Esophagus squamous epithelium (tissue), 5 donors: Measurements from ENCODE around the gene DUSP2. TPM values are rescaled to one million over a fixed set of nuclear protein-coding genes. Genes with fewer than 3 reads are reported as not detected.

Experiments
- DNase-seq: peaks from one replicate; lab custom pipeline; 2025; lab: John Stamatoyannopoulos, UW
- H3K27ac ChIP-seq, 4 donors: fragments of 200-600 bp; sonication (generic); one replicate each; pipeline ENCODE4 v1.5.1; 2016 to 2019; ENCODE audit warnings: mild to moderate bottlenecking in 1 of 4
- H3K27me3 ChIP-seq, 4 donors: fragments of 200-600 bp; sonication (generic); 1 replicate in 3 of 4; 2 replicates in 1 of 4; pipeline versions ENCODE4 v1.5.1 to v1.6.0; 2017 to 2021; ENCODE audit warnings: antibody characterized with exemption in 1 of 4
- H3K36me3 ChIP-seq, 3 donors: fragments of 200-600 bp; sonication (generic); one replicate each; pipeline ENCODE4 v1.5.1; 2016 to 2019
- H3K4me1 ChIP-seq, 3 donors: fragments of 200-600 bp; sonication (generic); one replicate each; pipeline ENCODE4 v1.5.1; 2017 to 2019
- H3K4me3 ChIP-seq, 4 donors: fragments of 200-600 bp; sonication (generic); 1 replicate in 3 of 4; 2 replicates in 1 of 4; pipeline ENCODE4 v1.5.1; 2016 to 2019; ENCODE audit warnings: mild to moderate bottlenecking in 2 of 4, moderate library complexity in 1 of 4
- H3K9me3 ChIP-seq, 3 donors: fragments of 200-600 bp; sonication (generic); one replicate each; pipeline ENCODE4 v1.5.1; 2016 to 2019
- POLR2A ChIP-seq, 4 donors: fragments of 450-650 bp; IDR thresholded peaks; one replicate each; pipeline ENCODE4 v1.6.1; 2017; ENCODE audit warnings: antibody characterized with exemption in 4 of 4, mild to moderate bottlenecking in 4 of 4, moderate library complexity in 3 of 4
- WGBS, 2 donors: methylation state at CpG; one replicate each; pipeline ENCODE4 v1.1.5; 2018; 5-methylcytosine and 5-hydroxymethylcytosine counted together
- intact Hi-C: fragments of 100-400 bp; cut with DNase I; formaldehyde crosslinking; loops from one replicate; pipeline ENCODE4 v1.15.0; 2022
- total RNA-seq, 4 donors: library from RNA; depleted of rRNA; stranded (reverse); fragments of >200 nt; gene quantifications; one replicate each; pipeline ENCODE4 v1.1.0, GENCODE V29; 2016
- TF ChIP-seq, protein P1 (sequence below), 6 experiments: fragments of 450-650 bp in 4 of 6; fragments of 200-600 bp in 2 of 6; sonication (generic) in 2 of 6; IDR thresholded peaks; one replicate each; pipeline ENCODE4 v1.5.1; 2016 to 2019; ENCODE audit warnings: antibody characterized with exemption in 6 of 6, mild to moderate bottlenecking in 4 of 6, moderate library complexity in 4 of 6
- donor health status: DM: yes; HTN: yes; CAD: no.

DUSP2 gene
- total RNA-seq, 4 donors from 2014 or later: 1.5 to 10.3 (median 5.6) TPM

DNA sequence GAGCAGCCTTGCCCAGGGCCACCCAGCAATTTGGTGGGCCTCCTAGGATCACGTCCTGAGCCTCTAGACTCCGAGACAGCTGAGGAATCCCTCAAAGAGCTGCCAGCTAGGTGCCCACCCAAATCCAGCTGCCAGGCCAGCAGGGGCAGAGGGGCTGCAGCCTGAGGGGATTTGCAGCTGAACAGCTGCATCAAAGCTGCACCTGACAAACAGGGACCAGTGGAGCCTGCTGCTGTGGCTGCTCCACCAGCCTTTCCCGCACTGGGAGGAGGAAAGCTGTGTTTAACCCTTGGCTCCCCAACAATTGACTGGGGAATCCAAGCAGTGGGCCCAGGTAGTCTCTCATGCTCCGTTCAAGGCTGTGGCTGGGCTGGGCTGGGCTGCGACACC lies 37.1 kb downstream of the DUSP2 start:
- Histone ChIP-seq H3K4me1 (peaks cover 0 to 9% (median 0%) of the 10 kb centered on the region in 3 donors), H3K27ac (peak overlapping the region in 2 of 4 donors; percentile 23 to 47), H3K4me3 (no peak overlapping the region), H3K36me3 (no peaks in the 10 kb centered on the region), H3K9me3 (peaks cover 0 to 19% (median 10%) of the 10 kb centered on the region in 3 donors), H3K27me3 (peaks cover 0 to 36% (median 0%) of the 10 kb centered on the region in 4 donors)
- intact Hi-C loops: no loop called here
- 30 to 40% methylated on average over 1 to 2 of the region's 5 CpGs for WGBS, 2 donors
- no peak for TF ChIP-seq POLR2A (IDR thresholded peaks at IDR 0.05)
- TF ChIP-seq, protein P1, sequence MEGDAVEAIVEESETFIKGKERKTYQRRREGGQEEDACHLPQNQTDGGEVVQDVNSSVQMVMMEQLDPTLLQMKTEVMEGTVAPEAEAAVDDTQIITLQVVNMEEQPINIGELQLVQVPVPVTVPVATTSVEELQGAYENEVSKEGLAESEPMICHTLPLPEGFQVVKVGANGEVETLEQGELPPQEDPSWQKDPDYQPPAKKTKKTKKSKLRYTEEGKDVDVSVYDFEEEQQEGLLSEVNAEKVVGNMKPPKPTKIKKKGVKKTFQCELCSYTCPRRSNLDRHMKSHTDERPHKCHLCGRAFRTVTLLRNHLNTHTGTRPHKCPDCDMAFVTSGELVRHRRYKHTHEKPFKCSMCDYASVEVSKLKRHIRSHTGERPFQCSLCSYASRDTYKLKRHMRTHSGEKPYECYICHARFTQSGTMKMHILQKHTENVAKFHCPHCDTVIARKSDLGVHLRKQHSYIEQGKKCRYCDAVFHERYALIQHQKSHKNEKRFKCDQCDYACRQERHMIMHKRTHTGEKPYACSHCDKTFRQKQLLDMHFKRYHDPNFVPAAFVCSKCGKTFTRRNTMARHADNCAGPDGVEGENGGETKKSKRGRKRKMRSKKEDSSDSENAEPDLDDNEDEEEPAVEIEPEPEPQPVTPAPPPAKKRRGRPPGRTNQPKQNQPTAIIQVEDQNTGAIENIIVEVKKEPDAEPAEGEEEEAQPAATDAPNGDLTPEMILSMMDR (IDR thresholded peaks at IDR 0.05): no peak
- no peak for DNase-seq

DNA sequence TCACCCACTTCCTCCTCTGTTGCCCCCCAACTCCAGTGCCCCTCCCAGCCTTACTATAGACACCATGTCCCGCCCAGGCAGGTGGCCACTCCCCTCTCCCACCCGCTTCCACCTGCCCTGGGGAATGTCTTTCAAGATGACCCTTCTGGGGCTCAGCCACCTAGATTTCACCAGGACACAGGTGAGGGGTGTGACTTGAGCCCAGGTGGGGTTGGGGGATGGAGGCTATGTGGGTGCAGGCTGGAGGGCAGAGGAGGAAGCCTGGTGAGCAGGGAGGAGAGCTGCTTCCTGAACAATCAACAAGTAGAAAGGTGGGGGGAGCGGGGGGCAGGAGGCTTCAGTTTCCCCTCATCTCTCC lies 37.6 kb downstream of the DUSP2 start:
- peaks cover 0 to 9% (median 0%) of the 10 kb centered on the region in 3 donors for H3K4me1 ChIP-seq
- DNase-seq: no peak
- H3K27ac ChIP-seq: no peak overlapping the region
- TF ChIP-seq, protein P1 (IDR thresholded peaks at IDR 0.05): no peak
- no peak for TF ChIP-seq POLR2A (IDR thresholded peaks at IDR 0.05)
- no peak overlapping the region for H3K4me3 ChIP-seq
- WGBS, 2 donors: 57 to 88% methylated on average over 1 to 2 of the region's 3 CpGs
- H3K9me3 ChIP-seq: peaks cover 0 to 19% (median 10%) of the 10 kb centered on the region in 3 donors
- H3K36me3 ChIP-seq: no peaks in the 10 kb centered on the region
- intact Hi-C loops: no loop called here
- H3K27me3 ChIP-seq: peaks cover 0 to 36% (median 0%) of the 10 kb centered on the region in 4 donors

DNA sequence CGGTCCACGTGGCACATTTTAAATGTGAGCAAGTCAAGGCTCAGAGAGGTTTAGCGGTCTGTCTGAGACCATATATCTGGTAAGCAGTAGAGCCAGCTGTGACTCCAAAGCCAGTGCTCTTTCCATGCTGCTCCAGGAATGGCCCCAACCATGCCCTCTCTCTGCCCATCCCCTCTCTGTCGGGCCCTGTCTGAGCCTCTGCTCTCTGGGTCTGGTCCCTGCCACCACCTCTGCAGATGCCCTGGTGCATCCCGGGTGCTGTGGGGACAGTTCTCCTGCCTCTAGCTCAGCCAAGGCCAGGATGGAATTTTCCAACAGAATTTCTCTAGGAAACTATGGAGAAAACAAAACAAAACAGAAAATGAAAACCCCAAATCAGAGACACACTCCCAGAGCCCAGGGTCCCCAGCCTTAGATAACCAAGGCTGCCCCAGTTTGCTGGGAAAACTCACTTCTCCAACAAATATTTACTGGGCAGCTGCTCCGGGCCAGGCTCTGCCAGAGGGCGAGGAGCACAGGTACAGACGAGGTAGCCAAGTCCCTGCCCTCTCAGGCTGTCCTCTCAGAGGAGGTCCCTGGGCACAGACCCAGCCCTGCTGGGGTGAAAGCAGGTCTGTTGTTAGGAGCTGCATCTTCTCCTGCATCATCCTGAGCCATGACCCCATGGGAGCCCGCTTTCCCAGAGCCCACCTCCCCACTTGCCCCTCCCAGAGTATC lies 38.1 kb downstream of the DUSP2 start:
- no peak overlapping the region for H3K4me3 ChIP-seq
- H3K27ac ChIP-seq: no peak overlapping the region
- WGBS, 2 donors: 67 to 78% methylated on average over 7 to 8 of the region's 9 CpGs
- peaks cover 0 to 36% (median 0%) of the 10 kb centered on the region in 4 donors for H3K27me3 ChIP-seq
- no peaks in the 10 kb centered on the region for H3K36me3 ChIP-seq
- peaks cover 0 to 9% (median 0%) of the 10 kb centered on the region in 3 donors for H3K4me1 ChIP-seq
- intact Hi-C loops: no loop called here
- no peak for DNase-seq
- TF ChIP-seq POLR2A (IDR thresholded peaks at IDR 0.05): no peak
- TF ChIP-seq, protein P1 (IDR thresholded peaks at IDR 0.05): no peak
- H3K9me3 ChIP-seq: peaks cover 0 to 19% (median 10%) of the 10 kb centered on the region in 3 donors

DNA sequence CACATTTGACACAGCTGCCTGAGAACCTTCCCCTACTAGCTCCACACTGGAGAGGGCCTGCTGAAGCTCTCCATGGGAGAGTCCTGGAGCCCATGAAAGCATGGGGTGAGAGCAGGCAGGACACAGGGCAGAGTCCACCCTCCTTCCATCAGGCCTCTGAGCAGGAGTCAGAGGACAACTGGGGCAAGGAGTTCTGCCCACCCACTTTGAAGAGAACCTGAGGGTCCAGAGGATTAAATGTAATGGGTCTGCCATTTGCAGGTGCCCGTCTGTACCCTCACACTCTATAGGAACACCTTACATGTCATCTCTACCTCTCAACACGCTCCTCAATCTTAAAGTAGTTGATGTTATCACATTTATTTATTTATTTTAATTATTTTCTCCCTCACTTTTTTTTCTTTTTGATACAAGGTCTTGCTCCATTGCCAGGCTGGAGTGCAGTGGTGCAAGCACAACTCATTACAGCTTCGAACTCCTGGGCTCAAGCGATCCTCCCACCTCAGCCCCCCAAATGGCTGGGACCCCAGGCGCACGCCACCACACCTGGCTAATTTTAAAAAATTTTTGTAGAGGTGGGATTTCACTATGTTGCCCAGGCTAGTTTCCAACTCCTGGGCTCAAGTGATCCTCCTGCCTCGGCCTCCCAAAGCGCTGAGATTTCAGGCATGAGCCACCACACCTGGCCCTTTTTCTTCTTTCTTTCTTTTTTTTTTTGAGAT lies 39.1 kb downstream of the DUSP2 start:
- intact Hi-C loops: no loop called here
- H3K4me1 ChIP-seq: peaks cover 0 to 9% (median 0%) of the 10 kb centered on the region in 3 donors
- peaks cover 0 to 19% (median 10%) of the 10 kb centered on the region in 3 donors for H3K9me3 ChIP-seq
- TF ChIP-seq POLR2A (IDR thresholded peaks at IDR 0.05): no peak
- TF ChIP-seq, protein P1 (IDR thresholded peaks at IDR 0.05): no peak
- WGBS, 2 donors: 95 to 96% methylated on average over 8 of the region's 8 CpGs
- peaks cover 0 to 36% (median 0%) of the 10 kb centered on the region in 4 donors for H3K27me3 ChIP-seq
- no peaks in the 10 kb centered on the region for H3K36me3 ChIP-seq
- H3K4me3 ChIP-seq: no peak overlapping the region
- no peak overlapping the region for H3K27ac ChIP-seq
- no peak for DNase-seq
